MCF 10A (cell line): ENCODE results near the gene MDFIC2. TPM values are rescaled to one million over a fixed set of nuclear protein-coding genes. Genes with fewer than 3 reads are reported as not detected.

Experiments
- Bru-seq: library from RNA; stranded (reverse); fragments of 400-500 nt; gene quantifications from one replicate; lab custom pipeline; 2021; lab: Mats Ljungman, UMichigan
- BruChase-seq, 2 experiments: library from RNA; stranded (reverse); fragments of 400-500 nt; gene quantifications; one replicate each; lab custom pipeline; 2021; lab: Mats Ljungman, UMichigan
- BruUV-seq: library from RNA; stranded (reverse); fragments of 400-500 nt; replicated peaks from 2 replicates; lab custom pipeline; 2021; lab: Mats Ljungman, UMichigan
- CTCF ChIA-PET: fragments of 300-600 bp; sonication (Branson Sonifier 250); formaldehyde crosslinking; extraction: SDS; loops from one replicate; lab custom pipeline; 2021; ENCODE audit warnings: antibody characterized with exemption, inconsistent platforms; lab: Yijun Ruan, JAX
- POLR2A ChIA-PET: fragments of 300-600, 350-650 bp; sonication (Branson Sonifier 250); formaldehyde crosslinking; extraction: SDS; loops from one replicate; lab custom pipeline; 2020; ENCODE audit warnings: antibody characterized with exemption, inconsistent platforms; lab: Yijun Ruan, JAX
- DNase-seq: peaks from one replicate; pipeline ENCODE4 v3.0.0-alpha.2; 2018; ENCODE audit not compliant: unreplicated experiment
- H3K27ac Mint-ChIP-seq: one replicate; pipeline ENCODE4 v1.8.0; 2022; ENCODE audit warnings: mild to moderate bottlenecking, low read depth, mixed read lengths; ENCODE audit not compliant: unreplicated experiment
- H3K27me3 Mint-ChIP-seq: one replicate; pipeline ENCODE4 v1.8.0; 2022; ENCODE audit warnings: mixed read lengths; ENCODE audit not compliant: insufficient read depth, unreplicated experiment
- H3K36me3 Mint-ChIP-seq: one replicate; pipeline ENCODE4 v1.8.0; 2022; ENCODE audit warnings: mild to moderate bottlenecking, moderate library complexity, mixed read lengths; ENCODE audit not compliant: insufficient read depth, unreplicated experiment
- H3K4me1 Mint-ChIP-seq: one replicate; pipeline ENCODE4 v1.8.0; 2022; ENCODE audit warnings: mixed read lengths; ENCODE audit not compliant: insufficient read depth, unreplicated experiment
- H3K4me3 Mint-ChIP-seq: one replicate; pipeline ENCODE4 v1.8.0; 2022; ENCODE audit warnings: mild to moderate bottlenecking, moderate library complexity, mixed read lengths; ENCODE audit not compliant: unreplicated experiment
- H3K9me3 Mint-ChIP-seq: one replicate; pipeline ENCODE4 v1.8.0; 2022; ENCODE audit warnings: mixed read lengths; ENCODE audit not compliant: unreplicated experiment
- intact Hi-C: fragments of 100-400 bp; cut with micrococcal nuclease; formaldehyde crosslinking; loops from 2 replicates; pipeline ENCODE4 v1.14.1; 2022
- long read RNA-seq: library from polyadenylated mRNA; stranded (forward); transcript quantifications from one replicate; pipeline ENCODE4 v2.0.0, GENCODE V29; 2022
- total RNA-seq: library from RNA; stranded (reverse); gene quantifications from 2 replicates; pipeline ENCODE4 v1.2.3, GENCODE V29; 2022
- TF ChIP-seq, protein P1 (sequence below): fragments of 200-600 bp; IDR thresholded peaks from one replicate; pipeline ENCODE4 v1.8.0; 2022; ENCODE audit warnings: antibody characterized with exemption, mild to moderate bottlenecking; ENCODE audit not compliant: unreplicated experiment

Gene MDFIC2
- not detected in 2 replicates for total RNA-seq
- not detected for Bru-seq, nascent RNA
- BruChase-seq, experiment 1, labeled RNA remaining after a 6-hour chase = not detected
- BruChase-seq, experiment 2, labeled RNA remaining after a 2-hour chase = not detected
- long read RNA-seq = 0 reads

DNA sequence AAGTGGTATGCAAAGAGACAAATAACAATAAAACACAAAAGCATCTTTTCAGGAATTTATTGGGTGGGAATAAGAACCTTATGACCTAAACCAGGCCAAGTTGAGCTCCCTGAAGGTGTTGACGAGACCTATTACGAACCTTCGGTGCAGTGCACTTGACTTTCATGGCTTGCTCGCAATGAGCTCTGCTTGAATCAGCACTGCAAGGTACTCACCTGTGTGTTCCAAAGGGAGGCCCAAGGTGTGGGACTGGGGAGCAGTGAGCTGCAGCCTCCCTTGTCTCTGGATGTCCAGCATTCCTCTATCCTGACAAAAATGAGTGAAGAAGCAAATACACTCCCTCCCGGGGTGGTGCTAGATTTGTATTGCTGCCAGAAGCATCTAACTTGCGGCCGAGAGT, at the start of gene MDFIC2:
Gene MDFIC2, minus strand, starts transcription at position 303 of the 400 bp plus-strand sequence. CDS start 665 bp downstream, outside the sequence.
- Mint-ChIP-seq H3K27me3 (peaks cover 51% of the 10 kb centered on the region), H3K36me3 (no peaks in the 10 kb centered on the region), H3K4me1 (no peaks in the 10 kb centered on the region), H3K27ac (no peak within 1 kb of the TSS), H3K9me3 (no peaks in the 10 kb centered on the region), H3K4me3 (no peak within 1 kb of the TSS)
- TF ChIP-seq, protein P1, sequence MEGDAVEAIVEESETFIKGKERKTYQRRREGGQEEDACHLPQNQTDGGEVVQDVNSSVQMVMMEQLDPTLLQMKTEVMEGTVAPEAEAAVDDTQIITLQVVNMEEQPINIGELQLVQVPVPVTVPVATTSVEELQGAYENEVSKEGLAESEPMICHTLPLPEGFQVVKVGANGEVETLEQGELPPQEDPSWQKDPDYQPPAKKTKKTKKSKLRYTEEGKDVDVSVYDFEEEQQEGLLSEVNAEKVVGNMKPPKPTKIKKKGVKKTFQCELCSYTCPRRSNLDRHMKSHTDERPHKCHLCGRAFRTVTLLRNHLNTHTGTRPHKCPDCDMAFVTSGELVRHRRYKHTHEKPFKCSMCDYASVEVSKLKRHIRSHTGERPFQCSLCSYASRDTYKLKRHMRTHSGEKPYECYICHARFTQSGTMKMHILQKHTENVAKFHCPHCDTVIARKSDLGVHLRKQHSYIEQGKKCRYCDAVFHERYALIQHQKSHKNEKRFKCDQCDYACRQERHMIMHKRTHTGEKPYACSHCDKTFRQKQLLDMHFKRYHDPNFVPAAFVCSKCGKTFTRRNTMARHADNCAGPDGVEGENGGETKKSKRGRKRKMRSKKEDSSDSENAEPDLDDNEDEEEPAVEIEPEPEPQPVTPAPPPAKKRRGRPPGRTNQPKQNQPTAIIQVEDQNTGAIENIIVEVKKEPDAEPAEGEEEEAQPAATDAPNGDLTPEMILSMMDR = no peak
- BruUV-seq = no TSS peak
- intact Hi-C loops = no loop called here
- DNase-seq = no peak
- ChIA-PET POLR2A (no interaction called here), CTCF (interaction anchor here (0.6 kb wide), 1 partner anchor 14 kb away, joined by 3 read pairs; no protein-coding TSS in a partner anchor)

- intact Hi-C loops = no loop called here
- Mint-ChIP-seq H3K36me3 (no peaks in the 10 kb centered on the region), H3K4me3 (no peak overlapping the region), H3K27ac (no peak overlapping the region), H3K4me1 (no peaks in the 10 kb centered on the region), H3K9me3 (peaks cover 8% of the 10 kb centered on the region), H3K27me3 (peaks cover 67% of the 10 kb centered on the region)
- BruUV-seq = no TSS peak
- TF ChIP-seq, protein P1 = no peak
- CTCF ChIA-PET = interaction anchor here (1.1 to 3.6 kb wide), 6 partner anchors 22 to 299 kb away, joined by 3 to 53 read pairs (median 7); no protein-coding TSS in a partner anchor
- POLR2A ChIA-PET = no interaction called here
- DNase-seq = peak; percentile 17
These were observed 48.7 kb upstream of the MDFIC2 start for GRCh38 chr3:70360979-70361760.

- POLR2A ChIA-PET = no interaction called here
- H3K36me3 Mint-ChIP-seq = no peaks in the 10 kb centered on the region
- CTCF ChIA-PET = interaction anchor here (0.7 to 3.6 kb wide), 17 partner anchors 11 to 296 kb away, joined by 3 to 53 read pairs (median 5); no protein-coding TSS in a partner anchor
These were observed 47.3 kb upstream of the MDFIC2 start for GRCh38 chr3:70359711-70360110.

More at GRCh38 chr3:70359711-70360110, 47.3 kb upstream of the MDFIC2 start:
- Mint-ChIP-seq H3K27ac (no peak overlapping the region), H3K27me3 (peaks cover 74% of the 10 kb centered on the region), H3K9me3 (peaks cover 4% of the 10 kb centered on the region), H3K4me3 (no peak overlapping the region), H3K4me1 (no peaks in the 10 kb centered on the region)
- intact Hi-C loops = loop anchor here (1.0 kb wide), 3 partner anchors 239 to 295 kb away; no protein-coding TSS in a partner anchor
- TF ChIP-seq, protein P1 = no peak
- BruUV-seq = no TSS peak
- DNase-seq = no peak
